SK-N-SH treated with all-trans-retinoic acid at 6 μM for 48 hours (cell line): Measurements from ENCODE around the gene HABP2.

ENCODE experiments used
- ATAC-seq: fragments of 200-7000 bp; cut with Tn5 transposase; 3 replicates; pipeline ENCODE4 v1.9.1; 2020; ENCODE audit warnings: mild to moderate bottlenecking, moderate library complexity
- ARNTL ChIP-seq: fragments of 450-650 bp; formaldehyde crosslinking; IDR thresholded peaks from 2 replicates; pipeline ENCODE4 v1.5.0; 2020; ENCODE audit warnings: low read depth, mild to moderate bottlenecking, moderate library complexity, borderline replicate concordance
- BACH2 ChIP-seq: fragments of 250-450 bp; sonication (Bioruptor Pico); IDR thresholded peaks from 2 replicates; pipeline ENCODE4 v1.9.0; 2021; ENCODE audit warnings: mild to moderate bottlenecking, borderline replicate concordance
- CSDC2 ChIP-seq: fragments of 250-450 bp; sonication (Bioruptor Pico); IDR thresholded peaks from 2 replicates; pipeline ENCODE4 v1.5.0; 2020; ENCODE audit warnings: mild to moderate bottlenecking, moderate library complexity
- ESRRG ChIP-seq: fragments of 250-450 bp; sonication (Bioruptor Pico); IDR thresholded peaks from 2 replicates; pipeline ENCODE4 v1.6.1; 2021; ENCODE audit warnings: mild to moderate bottlenecking
- GLIS3 ChIP-seq: fragments of 250-450 bp; sonication (Bioruptor Pico); IDR thresholded peaks from 2 replicates; pipeline ENCODE4 v1.5.0; 2020; ENCODE audit warnings: mild to moderate bottlenecking, moderate library complexity
- ISL1 ChIP-seq: fragments of 250-450 bp; sonication (Bioruptor Pico); IDR thresholded peaks from 2 replicates; pipeline ENCODE4 v2.1.2; 2022; ENCODE audit warnings: mild to moderate bottlenecking, moderate library complexity
- OSR1 ChIP-seq: fragments of 250-450 bp; sonication (Bioruptor Pico); IDR thresholded peaks from 2 replicates; pipeline ENCODE4 v1.8.0; 2022; ENCODE audit warnings: moderate library complexity, mild to moderate bottlenecking, inconsistent platforms
- PPARA ChIP-seq: fragments of 250-450 bp; sonication (Bioruptor Pico); IDR thresholded peaks from 2 replicates; pipeline ENCODE4 v1.5.0; 2020; ENCODE audit warnings: mild to moderate bottlenecking, borderline replicate concordance
- SNAI2 ChIP-seq: fragments of 250-450 bp; sonication (Bioruptor Pico); IDR thresholded peaks from 2 replicates; pipeline ENCODE4 v1.5.0; 2020; ENCODE audit warnings: mild to moderate bottlenecking, moderate library complexity
- TCF4 ChIP-seq: fragments of 250-450 bp; sonication (Bioruptor Pico); IDR thresholded peaks from 2 replicates; pipeline ENCODE4 v1.8.0; 2021; ENCODE audit warnings: mild to moderate bottlenecking, moderate library complexity, borderline replicate concordance
- TOX ChIP-seq: fragments of 250-450 bp; sonication (Bioruptor Pico); IDR thresholded peaks from 2 replicates; pipeline ENCODE4 v1.8.0; 2021; ENCODE audit warnings: mild to moderate bottlenecking, moderate library complexity, borderline replicate concordance
- ZFP3 ChIP-seq: fragments of 250-450 bp; sonication (Bioruptor Pico); IDR thresholded peaks from 2 replicates; pipeline ENCODE4 v1.5.0; 2020; ENCODE audit warnings: mild to moderate bottlenecking, moderate library complexity
- ZNF565 ChIP-seq: fragments of 450-650 bp; formaldehyde crosslinking; conservative IDR thresholded peaks from 2 replicates; pipeline ENCODE4 v1.5.0; 2020; ENCODE audit warnings: low read depth, mild to moderate bottlenecking, moderate library complexity
- ZNF70 ChIP-seq: fragments of 450-650 bp; formaldehyde crosslinking; IDR thresholded peaks from 2 replicates; pipeline ENCODE4 v1.5.0; 2020; ENCODE audit warnings: mild to moderate bottlenecking, moderate library complexity
- ZNF8 ChIP-seq: fragments of 450-650 bp; formaldehyde crosslinking; IDR thresholded peaks from 2 replicates; pipeline ENCODE4 v1.5.0; 2020; ENCODE audit warnings: mild to moderate bottlenecking, moderate library complexity
- TF ChIP-seq, protein P1 (sequence below): fragments of 250-450 bp; sonication (Bioruptor Pico); IDR thresholded peaks from 2 replicates; pipeline ENCODE4 v1.5.1; 2021; ENCODE audit warnings: mild to moderate bottlenecking, moderate library complexity
- TF ChIP-seq, protein P2 (sequence below): fragments of 250-450 bp; sonication (Bioruptor Pico); IDR thresholded peaks from 2 replicates; pipeline ENCODE4 v1.8.0; 2020; ENCODE audit warnings: mild to moderate bottlenecking, moderate library complexity, borderline replicate concordance
- TF ChIP-seq, protein P3 (sequence below): fragments of 250-450 bp; sonication (Bioruptor Pico); IDR thresholded peaks from 2 replicates; pipeline ENCODE4 v1.5.0; 2020; ENCODE audit warnings: mild to moderate bottlenecking, moderate library complexity
- TF ChIP-seq, protein P4 (sequence below): fragments of 250-450 bp; sonication (Bioruptor Pico); IDR thresholded peaks from 2 replicates; pipeline ENCODE4 v1.8.0; 2021; ENCODE audit warnings: low read depth, mild to moderate bottlenecking, moderate library complexity, borderline replicate concordance
- TF ChIP-seq, protein P5 (sequence below): fragments of 250-450 bp; sonication (Bioruptor Pico); IDR thresholded peaks from 2 replicates; pipeline ENCODE4 v1.5.1; 2020; ENCODE audit warnings: low read depth, mild to moderate bottlenecking, moderate library complexity

HABP2 gene

DNA sequence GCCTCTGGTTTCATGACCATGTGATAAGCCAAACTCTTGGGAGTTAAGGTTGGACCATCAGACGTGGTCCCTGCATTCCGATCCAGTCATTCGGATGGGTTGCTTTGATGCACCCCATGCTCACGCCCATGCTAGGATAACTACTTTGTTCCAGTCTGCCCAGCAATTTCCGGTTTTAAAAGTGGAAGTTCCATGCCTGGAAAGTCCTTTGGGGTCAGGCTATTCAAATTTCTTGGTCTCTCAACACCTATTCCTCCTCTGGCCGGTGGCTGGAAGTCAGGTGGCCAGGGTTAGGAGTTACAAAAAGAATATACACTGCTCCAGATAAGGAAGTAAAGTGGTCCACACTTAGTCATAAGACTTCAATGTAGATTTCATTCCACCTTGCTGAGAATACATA, 37.7 kb upstream of the HABP2 start:
- TF ChIP-seq SNAI2 (CRISPR knock-in tag), result no peak
- TF ChIP-seq BACH2 (CRISPR knock-in tag), result no peak
- TF ChIP-seq, protein P1, sequence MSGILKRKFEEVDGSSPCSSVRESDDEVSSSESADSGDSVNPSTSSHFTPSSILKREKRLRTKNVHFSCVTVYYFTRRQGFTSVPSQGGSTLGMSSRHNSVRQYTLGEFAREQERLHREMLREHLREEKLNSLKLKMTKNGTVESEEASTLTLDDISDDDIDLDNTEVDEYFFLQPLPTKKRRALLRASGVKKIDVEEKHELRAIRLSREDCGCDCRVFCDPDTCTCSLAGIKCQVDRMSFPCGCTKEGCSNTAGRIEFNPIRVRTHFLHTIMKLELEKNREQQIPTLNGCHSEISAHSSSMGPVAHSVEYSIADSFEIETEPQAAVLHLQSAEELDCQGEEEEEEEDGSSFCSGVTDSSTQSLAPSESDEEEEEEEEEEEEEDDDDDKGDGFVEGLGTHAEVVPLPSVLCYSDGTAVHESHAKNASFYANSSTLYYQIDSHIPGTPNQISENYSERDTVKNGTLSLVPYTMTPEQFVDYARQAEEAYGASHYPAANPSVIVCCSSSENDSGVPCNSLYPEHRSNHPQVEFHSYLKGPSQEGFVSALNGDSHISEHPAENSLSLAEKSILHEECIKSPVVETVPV (CRISPR knock-in tag), result no peak
- no peak for TF ChIP-seq GLIS3
- TF ChIP-seq PPARA (CRISPR knock-in tag), result no peak
- no peak for TF ChIP-seq ISL1 (CRISPR knock-in tag)
- no peak for TF ChIP-seq ZNF8 (CRISPR knock-in tag)
- TF ChIP-seq, protein P2, sequence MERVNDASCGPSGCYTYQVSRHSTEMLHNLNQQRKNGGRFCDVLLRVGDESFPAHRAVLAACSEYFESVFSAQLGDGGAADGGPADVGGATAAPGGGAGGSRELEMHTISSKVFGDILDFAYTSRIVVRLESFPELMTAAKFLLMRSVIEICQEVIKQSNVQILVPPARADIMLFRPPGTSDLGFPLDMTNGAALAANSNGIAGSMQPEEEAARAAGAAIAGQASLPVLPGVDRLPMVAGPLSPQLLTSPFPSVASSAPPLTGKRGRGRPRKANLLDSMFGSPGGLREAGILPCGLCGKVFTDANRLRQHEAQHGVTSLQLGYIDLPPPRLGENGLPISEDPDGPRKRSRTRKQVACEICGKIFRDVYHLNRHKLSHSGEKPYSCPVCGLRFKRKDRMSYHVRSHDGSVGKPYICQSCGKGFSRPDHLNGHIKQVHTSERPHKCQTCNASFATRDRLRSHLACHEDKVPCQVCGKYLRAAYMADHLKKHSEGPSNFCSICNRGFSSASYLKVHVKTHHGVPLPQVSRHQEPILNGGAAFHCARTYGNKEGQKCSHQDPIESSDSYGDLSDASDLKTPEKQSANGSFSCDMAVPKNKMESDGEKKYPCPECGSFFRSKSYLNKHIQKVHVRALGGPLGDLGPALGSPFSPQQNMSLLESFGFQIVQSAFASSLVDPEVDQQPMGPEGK (CRISPR knock-in tag), result no peak
- TF ChIP-seq TOX, result no peak
- no peak for TF ChIP-seq ARNTL (CRISPR knock-in tag)
- TF ChIP-seq ZFP3, result no peak
- TF ChIP-seq, protein P3, sequence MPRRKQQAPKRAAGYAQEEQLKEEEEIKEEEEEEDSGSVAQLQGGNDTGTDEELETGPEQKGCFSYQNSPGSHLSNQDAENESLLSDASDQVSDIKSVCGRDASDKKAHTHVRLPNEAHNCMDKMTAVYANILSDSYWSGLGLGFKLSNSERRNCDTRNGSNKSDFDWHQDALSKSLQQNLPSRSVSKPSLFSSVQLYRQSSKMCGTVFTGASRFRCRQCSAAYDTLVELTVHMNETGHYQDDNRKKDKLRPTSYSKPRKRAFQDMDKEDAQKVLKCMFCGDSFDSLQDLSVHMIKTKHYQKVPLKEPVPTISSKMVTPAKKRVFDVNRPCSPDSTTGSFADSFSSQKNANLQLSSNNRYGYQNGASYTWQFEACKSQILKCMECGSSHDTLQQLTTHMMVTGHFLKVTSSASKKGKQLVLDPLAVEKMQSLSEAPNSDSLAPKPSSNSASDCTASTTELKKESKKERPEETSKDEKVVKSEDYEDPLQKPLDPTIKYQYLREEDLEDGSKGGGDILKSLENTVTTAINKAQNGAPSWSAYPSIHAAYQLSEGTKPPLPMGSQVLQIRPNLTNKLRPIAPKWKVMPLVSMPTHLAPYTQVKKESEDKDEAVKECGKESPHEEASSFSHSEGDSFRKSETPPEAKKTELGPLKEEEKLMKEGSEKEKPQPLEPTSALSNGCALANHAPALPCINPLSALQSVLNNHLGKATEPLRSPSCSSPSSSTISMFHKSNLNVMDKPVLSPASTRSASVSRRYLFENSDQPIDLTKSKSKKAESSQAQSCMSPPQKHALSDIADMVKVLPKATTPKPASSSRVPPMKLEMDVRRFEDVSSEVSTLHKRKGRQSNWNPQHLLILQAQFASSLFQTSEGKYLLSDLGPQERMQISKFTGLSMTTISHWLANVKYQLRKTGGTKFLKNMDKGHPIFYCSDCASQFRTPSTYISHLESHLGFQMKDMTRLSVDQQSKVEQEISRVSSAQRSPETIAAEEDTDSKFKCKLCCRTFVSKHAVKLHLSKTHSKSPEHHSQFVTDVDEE (CRISPR knock-in tag), result no peak
- no peak for TF ChIP-seq CSDC2
- no peak for TF ChIP-seq TCF4 (CRISPR knock-in tag)
- no peak for TF ChIP-seq ZNF70
- no peak for TF ChIP-seq OSR1
- TF ChIP-seq ZNF565 (CRISPR knock-in tag), result no peak
- no peak for ATAC-seq

DNA sequence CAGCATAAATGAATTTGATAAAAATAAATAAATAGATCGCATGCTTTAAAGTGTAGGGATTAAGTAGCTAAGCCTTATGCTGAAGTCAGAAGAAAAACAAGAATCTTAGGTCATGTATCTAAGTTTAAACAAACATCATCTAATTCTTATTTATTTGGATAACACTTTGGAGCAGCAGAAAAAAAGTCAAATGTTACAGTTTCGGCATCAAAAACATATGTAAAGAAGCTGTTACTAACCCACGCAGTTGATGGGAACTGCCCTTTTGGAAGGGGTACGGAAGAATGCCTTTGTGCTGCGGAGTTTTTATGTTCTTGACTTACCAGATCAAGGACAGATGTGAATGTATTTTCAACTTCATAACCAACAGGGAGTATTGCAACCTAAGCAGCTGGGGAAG, 37.3 kb upstream of the HABP2 start:
- TF ChIP-seq ZNF70, result no peak
- TF ChIP-seq, protein P2 (CRISPR knock-in tag), result no peak
- TF ChIP-seq, all 23 proteins: peak for 0
- ATAC-seq, result no peak

DNA sequence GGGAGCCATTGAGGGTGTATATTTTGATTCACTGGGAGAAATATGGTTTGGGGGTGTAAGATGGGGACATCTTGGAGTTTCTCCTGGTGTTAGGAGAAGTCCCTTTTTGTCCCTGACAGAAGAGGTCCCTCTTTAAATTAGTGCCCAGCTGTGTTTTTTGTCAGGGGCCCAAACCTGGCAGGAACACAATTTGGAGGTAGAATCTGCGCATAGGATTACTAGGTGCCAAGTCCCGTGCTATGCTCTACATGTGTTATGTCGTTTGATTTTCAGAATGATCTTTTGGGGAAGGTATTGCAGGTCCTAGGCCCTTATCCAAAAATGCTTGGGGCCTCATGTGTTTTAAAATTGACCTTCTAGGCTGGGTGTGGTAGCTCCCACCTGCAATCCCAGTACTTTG, 36.8 kb upstream of the HABP2 start:
- no peak for TF ChIP-seq ZNF8 (CRISPR knock-in tag)
- TF ChIP-seq, protein P4, sequence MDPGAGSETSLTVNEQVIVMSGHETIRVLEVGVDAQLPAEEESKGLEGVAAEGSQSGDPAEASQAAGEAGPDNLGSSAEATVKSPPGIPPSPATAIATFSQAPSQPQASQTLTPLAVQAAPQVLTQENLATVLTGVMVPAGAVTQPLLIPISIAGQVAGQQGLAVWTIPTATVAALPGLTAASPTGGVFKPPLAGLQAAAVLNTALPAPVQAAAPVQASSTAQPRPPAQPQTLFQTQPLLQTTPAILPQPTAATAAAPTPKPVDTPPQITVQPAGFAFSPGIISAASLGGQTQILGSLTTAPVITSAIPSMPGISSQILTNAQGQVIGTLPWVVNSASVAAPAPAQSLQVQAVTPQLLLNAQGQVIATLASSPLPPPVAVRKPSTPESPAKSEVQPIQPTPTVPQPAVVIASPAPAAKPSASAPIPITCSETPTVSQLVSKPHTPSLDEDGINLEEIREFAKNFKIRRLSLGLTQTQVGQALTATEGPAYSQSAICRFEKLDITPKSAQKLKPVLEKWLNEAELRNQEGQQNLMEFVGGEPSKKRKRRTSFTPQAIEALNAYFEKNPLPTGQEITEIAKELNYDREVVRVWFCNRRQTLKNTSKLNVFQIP (CRISPR knock-in tag), result no peak
- no peak for TF ChIP-seq ZFP3
- no peak for TF ChIP-seq PPARA (CRISPR knock-in tag)
- TF ChIP-seq, protein P5, sequence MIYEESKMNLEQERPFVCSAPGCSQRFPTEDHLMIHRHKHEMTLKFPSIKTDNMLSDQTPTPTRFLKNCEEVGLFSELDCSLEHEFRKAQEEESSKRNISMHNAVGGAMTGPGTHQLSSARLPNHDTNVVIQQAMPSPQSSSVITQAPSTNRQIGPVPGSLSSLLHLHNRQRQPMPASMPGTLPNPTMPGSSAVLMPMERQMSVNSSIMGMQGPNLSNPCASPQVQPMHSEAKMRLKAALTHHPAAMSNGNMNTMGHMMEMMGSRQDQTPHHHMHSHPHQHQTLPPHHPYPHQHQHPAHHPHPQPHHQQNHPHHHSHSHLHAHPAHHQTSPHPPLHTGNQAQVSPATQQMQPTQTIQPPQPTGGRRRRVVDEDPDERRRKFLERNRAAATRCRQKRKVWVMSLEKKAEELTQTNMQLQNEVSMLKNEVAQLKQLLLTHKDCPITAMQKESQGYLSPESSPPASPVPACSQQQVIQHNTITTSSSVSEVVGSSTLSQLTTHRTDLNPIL (CRISPR knock-in tag), result no peak
- no peak for TF ChIP-seq ISL1 (CRISPR knock-in tag)
- no peak for TF ChIP-seq SNAI2 (CRISPR knock-in tag)
- TF ChIP-seq CSDC2, result no peak
- no peak for TF ChIP-seq BACH2 (CRISPR knock-in tag)
- TF ChIP-seq, protein P2 (CRISPR knock-in tag), result no peak
- TF ChIP-seq TOX, result no peak
- TF ChIP-seq, protein P3 (CRISPR knock-in tag), result no peak
- TF ChIP-seq ARNTL (CRISPR knock-in tag), result no peak
- no peak for TF ChIP-seq ESRRG (CRISPR knock-in tag)
- no peak for ATAC-seq
